GM19240 (cell line): Measurements from ENCODE around the gene GABBR2.

Experiments used
- DNase-seq: peaks from one replicate; pipeline ENCODE4 v3.0.0; 2011; ENCODE audit warnings: low spot score; ENCODE audit not compliant: insufficient read length

Gene GABBR2

GRCh38 chr9:98708933-98709911 is at the start of gene GABBR2:
GABBR2 (minus strand) TSS chr9:98708935; CDS start chr9:98708737, 198 bp downstream.
- no peak for DNase-seq

DNA sequence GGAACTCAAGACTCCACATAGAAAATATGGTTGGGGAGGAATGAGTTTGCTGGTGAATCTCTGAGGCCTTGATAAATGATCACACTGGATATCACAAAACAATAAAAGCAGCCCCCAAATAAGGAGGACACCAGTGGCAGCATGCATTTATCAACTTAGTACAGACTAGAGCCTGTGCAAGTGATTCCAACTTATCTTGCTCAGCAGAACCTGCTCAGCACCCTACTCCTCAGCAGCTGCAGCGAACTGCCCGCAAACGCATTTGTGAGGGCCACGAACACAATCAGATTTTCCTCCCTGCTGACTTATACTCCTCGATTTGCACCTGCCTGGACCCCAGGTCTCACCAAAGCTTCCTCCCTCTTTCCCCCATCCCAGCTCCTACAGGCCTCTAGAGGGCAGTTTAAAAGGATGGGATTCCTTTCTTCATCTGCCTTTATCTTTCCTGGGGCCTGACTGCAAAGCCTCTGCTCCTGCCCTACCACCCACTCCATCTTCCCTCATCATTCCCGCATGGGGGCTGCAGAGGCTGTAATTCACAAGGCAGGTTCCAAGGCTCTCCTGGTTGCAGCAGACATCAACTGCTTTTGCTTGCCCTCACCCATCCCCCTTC is 46.4 kb upstream of the GABBR2 start:
- DNase-seq: no peak

DNA sequence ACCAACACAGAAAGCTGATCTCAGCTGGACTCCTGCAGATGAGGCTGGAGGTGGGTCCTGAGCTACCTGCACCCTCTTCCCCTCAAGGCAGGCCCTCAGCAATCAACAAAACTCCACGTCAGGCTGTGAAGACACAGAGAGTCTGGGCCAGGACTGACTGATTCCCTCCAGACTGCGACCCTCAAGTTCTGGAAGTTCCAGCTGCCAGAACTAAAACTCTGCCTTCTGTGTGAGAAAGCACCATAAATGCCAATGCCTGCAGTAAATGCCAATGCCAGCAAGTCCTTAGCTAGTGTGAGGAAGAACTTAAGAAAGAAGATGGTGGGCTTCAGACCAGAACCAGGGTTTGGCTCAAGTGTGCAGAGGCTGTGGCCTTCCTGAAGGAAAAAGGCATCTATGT is 42.5 kb upstream of the GABBR2 start:
- DNase-seq: no peak

GRCh38 chr9:98750364-98751060 is 41.8 kb upstream of the GABBR2 start:
- DNase-seq: no peak

DNA sequence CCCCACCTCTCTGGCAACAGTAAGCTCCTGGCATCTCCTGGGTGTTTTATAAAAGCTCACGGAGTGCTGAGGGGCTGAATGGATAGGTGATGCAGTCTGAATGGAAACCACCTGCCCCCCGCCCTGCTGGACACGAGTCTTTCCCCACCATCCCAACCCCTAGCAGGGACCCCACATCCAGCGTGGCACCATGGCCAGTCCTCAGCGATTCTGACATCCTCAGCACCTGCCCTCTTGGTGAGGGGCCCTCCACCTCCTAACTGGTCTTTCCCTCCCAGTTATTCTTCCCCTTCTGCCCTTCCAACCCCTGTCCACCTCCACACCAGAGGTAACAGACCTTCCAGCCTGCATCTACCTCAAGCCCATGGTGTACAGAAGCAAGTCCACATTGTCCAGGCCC is 38.7 kb upstream of the GABBR2 start:
- no peak for DNase-seq

- DNase-seq: no peak
These were observed 36.7 kb upstream of the GABBR2 start for GRCh38 chr9:98745470-98745869.

DNA sequence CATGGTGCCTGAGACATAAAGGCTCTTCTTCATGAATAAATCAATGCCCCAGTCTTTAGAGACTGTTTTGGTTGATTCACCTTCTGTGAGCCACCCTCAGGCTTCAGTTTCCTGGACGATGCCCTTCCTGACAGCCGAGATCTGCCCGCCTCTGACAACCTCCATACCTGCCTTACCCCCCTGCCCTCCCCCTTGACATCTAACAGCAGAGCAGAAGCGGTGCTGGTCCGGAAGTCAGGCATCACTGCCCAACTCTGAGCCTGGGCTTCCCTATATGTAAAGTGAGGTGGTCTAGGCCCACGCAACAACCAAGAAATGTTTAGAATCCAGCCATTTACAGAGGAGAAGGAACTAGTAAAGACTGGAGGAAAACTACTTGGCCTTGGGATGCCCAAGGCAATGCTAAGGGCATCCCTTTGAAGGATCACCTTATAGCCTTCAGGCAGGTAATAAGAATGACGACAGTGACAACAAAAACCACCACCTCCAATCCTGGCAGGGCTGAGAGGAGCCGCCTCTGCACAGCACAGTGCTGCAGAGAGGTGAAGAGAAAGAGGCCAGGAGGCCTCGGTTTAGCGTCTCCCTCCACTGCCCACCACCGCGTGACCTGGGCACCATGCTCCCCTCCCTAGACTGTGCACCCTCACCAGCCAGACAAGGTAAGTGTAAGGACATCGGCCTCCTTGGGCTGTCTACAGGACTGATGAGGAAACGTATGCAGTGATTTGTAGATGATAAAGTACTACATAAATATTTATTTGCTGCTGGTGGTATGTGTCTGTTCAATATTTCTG is 35.3 kb upstream of the GABBR2 start:
- DNase-seq: no peak

DNA sequence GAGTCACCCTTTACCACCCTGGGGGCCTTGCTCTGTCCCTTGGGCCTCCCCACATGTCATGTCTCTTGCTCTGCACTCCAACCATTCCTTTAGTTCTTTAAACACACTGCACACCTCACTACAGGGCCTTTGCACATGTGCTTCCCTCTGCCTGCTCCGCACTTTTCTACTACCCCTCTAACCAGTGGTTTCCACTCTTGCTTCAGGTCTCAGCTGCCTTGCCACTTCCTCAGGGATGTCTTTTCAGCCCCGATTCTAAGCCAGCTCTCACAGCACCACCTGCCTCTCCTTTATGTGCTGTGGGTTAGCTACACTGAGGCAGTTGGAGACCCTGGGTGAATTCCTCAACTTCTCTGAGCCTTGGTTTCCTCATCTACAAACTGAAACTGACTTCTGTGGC is 34.6 kb upstream of the GABBR2 start:
- no peak for DNase-seq

DNA sequence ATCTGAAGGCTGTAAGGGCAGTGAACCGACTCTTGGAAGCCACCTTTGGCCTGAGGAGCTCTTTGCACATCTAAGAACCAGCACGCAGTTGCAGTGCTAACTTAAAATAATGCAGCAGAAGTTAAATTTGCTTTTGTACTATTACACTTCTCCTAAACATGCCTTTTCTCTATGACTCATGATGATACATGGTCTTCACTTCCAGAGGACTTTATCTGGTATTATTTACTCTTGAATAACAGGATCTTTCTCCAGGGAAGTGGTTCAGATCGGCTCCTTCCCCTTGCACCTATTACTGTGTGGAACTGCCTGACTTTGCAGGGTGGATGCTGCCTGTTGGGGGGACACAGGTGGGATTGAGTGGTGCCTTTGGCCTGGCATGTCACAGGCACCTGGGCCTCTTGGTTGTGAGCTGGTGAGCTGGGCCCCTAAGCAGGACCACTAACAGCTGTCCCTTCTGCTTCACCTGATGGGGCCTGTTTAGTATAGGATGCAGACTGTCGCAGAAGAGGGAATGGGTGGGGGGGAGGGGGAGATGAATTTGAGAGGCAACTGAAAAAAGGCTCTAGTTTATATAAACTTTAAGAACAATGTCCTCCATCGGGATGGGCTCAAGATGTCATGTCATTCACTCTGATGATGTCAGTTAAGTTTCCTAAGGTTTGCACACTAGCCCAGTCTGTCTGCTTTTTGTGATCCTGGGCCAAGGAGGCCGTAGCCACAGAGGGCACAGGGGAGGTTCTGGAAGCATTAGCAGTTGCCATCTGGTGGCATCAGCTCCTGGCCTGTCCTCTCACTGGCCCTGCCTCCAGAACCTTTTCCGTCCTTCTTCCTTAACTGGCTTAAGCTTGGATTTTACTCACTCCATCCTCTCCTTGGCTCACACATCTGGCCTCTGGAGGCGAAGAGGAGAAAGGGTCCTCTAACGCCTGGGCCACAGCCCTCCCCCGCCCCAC is 33.9 kb upstream of the GABBR2 start:
- DNase-seq: no peak

GRCh38 chr9:98740226-98740881 is 31.6 kb upstream of the GABBR2 start:
- no peak for DNase-seq

GRCh38 chr9:98738741-98739140 is 30.0 kb upstream of the GABBR2 start:
- no peak for DNase-seq

DNA sequence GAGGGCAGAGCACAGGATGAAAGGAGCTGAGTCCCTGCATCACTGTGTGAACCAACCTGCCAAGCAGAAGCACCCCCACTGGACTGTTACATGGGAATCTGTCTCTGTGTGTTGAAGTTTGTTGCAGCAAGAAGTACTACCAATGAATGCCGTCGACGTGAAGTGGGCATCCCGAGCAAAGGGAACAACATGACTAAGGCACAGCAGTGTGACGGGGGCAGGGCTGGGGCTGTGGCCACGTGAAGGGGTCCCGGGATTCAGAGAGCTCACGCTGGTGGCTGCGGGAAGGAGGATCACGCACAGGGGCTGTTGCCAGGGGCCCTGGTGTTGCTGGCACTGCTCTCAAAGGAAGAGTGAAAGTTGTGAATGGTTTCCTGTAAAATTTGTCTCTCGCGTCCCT is 27.5 kb upstream of the GABBR2 start:
- no peak for DNase-seq

DNA sequence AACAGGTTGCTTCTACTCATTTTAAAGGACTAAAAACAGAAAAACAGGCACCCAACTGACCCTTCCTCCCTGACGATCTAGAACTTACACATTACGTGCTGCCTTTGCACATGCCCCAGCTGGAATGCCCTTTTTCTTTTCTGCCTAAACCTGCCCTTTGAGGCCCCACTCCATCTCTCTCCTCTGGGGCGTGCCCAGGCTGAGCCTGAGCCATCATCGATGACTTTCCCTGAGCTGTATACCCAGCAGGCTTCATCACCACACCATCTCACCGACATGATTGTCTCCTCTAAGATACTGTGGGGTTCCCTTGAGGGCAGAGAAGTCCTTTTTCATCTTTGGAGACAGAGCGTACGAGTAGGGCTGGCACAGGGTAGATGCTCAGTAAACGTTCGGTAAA is 24.1 kb upstream of the GABBR2 start:
- no peak for DNase-seq

- DNase-seq: no peak
These were observed 23.4 kb upstream of the GABBR2 start for GRCh38 chr9:98732091-98732490.

GRCh38 chr9:98730871-98731270 is 22.1 kb upstream of the GABBR2 start:
- no peak for DNase-seq

GRCh38 chr9:98728500-98728899 is 19.8 kb upstream of the GABBR2 start:
- DNase-seq: no peak

GRCh38 chr9:98727428-98727827 is 18.7 kb upstream of the GABBR2 start:
- DNase-seq: no peak

DNA sequence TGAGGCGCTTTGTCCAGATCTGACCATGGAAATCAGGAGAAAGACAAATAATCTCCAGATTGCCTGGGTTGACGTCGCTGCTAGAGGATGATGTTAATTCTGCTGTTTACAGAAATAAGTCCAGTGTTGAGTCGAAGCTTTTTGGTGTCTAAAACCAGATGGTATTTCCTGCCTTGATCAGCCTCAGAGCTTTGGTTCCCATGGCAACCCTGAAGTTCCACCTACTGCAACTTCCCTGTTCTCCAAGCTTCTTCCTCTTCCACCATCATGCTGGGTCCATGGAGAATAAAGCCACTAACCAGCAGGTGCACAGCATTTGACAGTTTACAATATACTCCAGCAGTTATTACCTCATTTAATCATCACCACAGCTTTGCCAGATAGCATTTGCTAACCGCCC is 18.0 kb upstream of the GABBR2 start:
- DNase-seq: no peak

DNA sequence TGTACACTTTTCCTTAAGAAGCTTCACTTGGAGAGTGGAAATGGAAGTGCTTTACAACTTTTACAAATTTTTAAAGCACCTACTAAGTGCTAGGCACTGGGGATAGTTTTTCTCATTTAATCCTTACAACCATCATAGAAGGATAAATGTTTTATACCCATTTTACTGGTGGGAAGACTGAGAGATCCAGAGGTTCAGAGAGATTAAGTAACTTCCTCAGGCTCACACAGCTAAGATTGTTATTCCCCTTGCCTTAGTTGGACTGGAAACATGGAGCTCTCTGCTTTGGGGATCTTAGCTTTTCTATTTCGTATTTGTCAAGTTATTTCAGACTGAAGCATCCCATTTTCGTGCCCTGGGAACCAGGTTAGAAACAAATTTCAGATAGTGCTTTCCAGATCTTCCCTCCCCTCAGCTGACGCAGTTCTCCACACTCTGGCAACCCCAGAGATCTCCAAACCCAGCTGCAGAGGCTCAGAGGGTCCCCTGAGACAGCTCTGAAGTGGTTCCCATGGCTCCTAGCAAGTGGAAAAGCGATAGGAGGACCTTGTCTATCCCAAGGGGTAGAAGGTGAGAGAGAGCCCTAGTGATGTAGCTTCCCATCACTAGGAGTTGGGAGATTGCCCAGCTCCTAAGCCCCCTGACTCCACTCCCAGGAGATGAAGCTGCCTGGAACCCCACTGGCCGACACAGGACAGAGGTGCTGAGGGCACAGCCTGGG is 16.2 kb upstream of the GABBR2 start:
- DNase-seq: no peak
